CD14-positive monocyte (primary cell): ENCODE data around the gene POU6F2. TPM values are rescaled to one million over a fixed set of nuclear protein-coding genes. Genes with fewer than 3 reads are reported as not detected.
A peak's percentile ranks its signal among the peaks of the same experiment; 100 is the strongest.

Source experiments
- DNase-seq, 3 donors: peaks; one replicate each; pipeline ENCODE4 v3.0.0-alpha.2; 2011 to 2022
- H2AFZ ChIP-seq: 2 replicates; pipeline ENCODE4 v1.6.0; 2012; ENCODE audit warnings: mild to moderate bottlenecking, low read depth, low read length, inconsistent platforms; ENCODE audit not compliant: insufficient read depth, poor library complexity, severe bottlenecking
- H3K27ac ChIP-seq, 2 donors: 1 replicate in 1 of 2; 2 replicates in 1 of 2; pipeline ENCODE4 v1.5.1; 2012 to 2013; ENCODE audit warnings: low read length in 2 of 2, control low read depth in 1 of 2, inconsistent platforms in 1 of 2, low read depth in 1 of 2, mild to moderate bottlenecking in 1 of 2
- H3K27me3 ChIP-seq, 2 donors: one replicate each; pipeline versions ENCODE4 v1.6.0 to v1.6.1; 2011 to 2013; ENCODE audit warnings: low read length in 2 of 2; ENCODE audit not compliant: control insufficient read depth in 2 of 2, insufficient read depth in 2 of 2
- H3K36me3 ChIP-seq, 2 donors: replicated peaks in 1 of 2; 1 replicate in 1 of 2; 2 replicates in 1 of 2; pipeline versions ENCODE4 v1.5.1 to v1.6.1; 2012 to 2013; ENCODE audit warnings: low read length in 2 of 2, control low read depth in 1 of 2, inconsistent platforms in 1 of 2, mild to moderate bottlenecking in 1 of 2; ENCODE audit not compliant: insufficient read depth in 2 of 2, control insufficient read depth in 1 of 2
- H3K4me1 ChIP-seq, 2 donors: 1 replicate in 1 of 2; 2 replicates in 1 of 2; pipeline versions ENCODE4 v1.5.1 to v1.6.1; 2012 to 2013; ENCODE audit warnings: low read length in 2 of 2, control low read depth in 1 of 2, inconsistent platforms in 1 of 2, mild to moderate bottlenecking in 1 of 2, moderate library complexity in 1 of 2; ENCODE audit not compliant: insufficient read depth in 2 of 2, control insufficient read depth in 1 of 2
- H3K4me2 ChIP-seq: replicated peaks from 2 replicates; pipeline ENCODE3; 2012; ENCODE audit warnings: low read length, moderate library complexity, mild to moderate bottlenecking; ENCODE audit not compliant: poor library complexity, severe bottlenecking; ENCODE audit errors: extremely low read depth
- H3K4me3 ChIP-seq, 3 experiments: fragments of 200-600 bp in 1 of 3; sonication (generic) in 1 of 3; replicated peaks in 1 of 3; 1 replicate in 2 of 3; 2 replicates in 1 of 3; pipeline ENCODE4 v1.5.1; 2011 to 2013; ENCODE audit warnings: low read length in 3 of 3, mild to moderate bottlenecking in 3 of 3, control low read depth in 2 of 3, low read depth in 2 of 3, inconsistent platforms in 1 of 3, moderate library complexity in 1 of 3
- H3K79me2 ChIP-seq: 2 replicates; pipeline ENCODE4 v1.6.0; 2012; ENCODE audit warnings: mild to moderate bottlenecking, control low read depth, inconsistent platforms, low read length, moderate library complexity; ENCODE audit not compliant: insufficient read depth
- H3K9ac ChIP-seq: 2 replicates; pipeline ENCODE4 v1.6.0; 2017; ENCODE audit warnings: low read length, mild to moderate bottlenecking; ENCODE audit not compliant: insufficient read depth, poor library complexity, severe bottlenecking
- H3K9me3 ChIP-seq, 2 donors: replicated peaks in 1 of 2; 1 replicate in 1 of 2; 2 replicates in 1 of 2; pipeline versions ENCODE4 v1.5.1 to v1.6.1; 2012 to 2013; ENCODE audit warnings: low read length in 2 of 2, control low read depth in 1 of 2; ENCODE audit not compliant: control insufficient read depth in 1 of 2, insufficient read depth in 1 of 2
- H4K20me1 ChIP-seq: 2 replicates; pipeline ENCODE4 v1.6.0; 2012; ENCODE audit warnings: mild to moderate bottlenecking, low read length, control low read depth, moderate library complexity; ENCODE audit not compliant: insufficient read depth
- H3K27ac Mint-ChIP-seq, 7 donors: one replicate each; pipeline ENCODE4 v1.8.0; 2020; ENCODE audit warnings: mild to moderate bottlenecking in 7 of 7, mixed read lengths in 7 of 7, moderate library complexity in 6 of 7, inconsistent platforms in 2 of 7
- H3K27me3 Mint-ChIP-seq, 3 donors: one replicate each; pipeline ENCODE4 v1.8.0; 2021 to 2022; ENCODE audit warnings: low read depth in 3 of 3, mild to moderate bottlenecking in 3 of 3, mixed read lengths in 3 of 3, moderate library complexity in 3 of 3, inconsistent platforms in 1 of 3
- H3K36me3 Mint-ChIP-seq, 2 donors: one replicate each; pipeline ENCODE4 v1.8.0; 2020; ENCODE audit warnings: mixed read lengths in 2 of 2, inconsistent platforms in 1 of 2, mild to moderate bottlenecking in 1 of 2
- H3K4me1 Mint-ChIP-seq: one replicate; pipeline ENCODE4 v1.8.0; 2020; ENCODE audit warnings: mild to moderate bottlenecking, mixed read lengths
- H3K4me3 Mint-ChIP-seq, 2 donors: one replicate each; pipeline ENCODE4 v1.8.0; 2020; ENCODE audit warnings: mild to moderate bottlenecking in 2 of 2, mixed read lengths in 2 of 2, moderate library complexity in 1 of 2
- H3K9me3 Mint-ChIP-seq, 7 donors: one replicate each; pipeline ENCODE4 v1.8.0; 2020 to 2022; ENCODE audit warnings: mixed read lengths in 7 of 7, mild to moderate bottlenecking in 6 of 7, moderate library complexity in 6 of 7, inconsistent platforms in 2 of 7
- CTCF ChIP-seq: fragments of 200-600 bp; IDR thresholded peaks from one replicate; pipeline ENCODE4 v1.8.0; 2022; ENCODE audit warnings: antibody characterized with exemption, mild to moderate bottlenecking
- WGBS: methylation state at CpG from one replicate; pipeline ENCODE4 v1.1.5; 2013; ENCODE audit warnings: missing lambda C conversion rate; ENCODE audit not compliant: insufficient coverage; 5-methylcytosine and 5-hydroxymethylcytosine counted together
- intact Hi-C, 2 donors: fragments of 100-400 bp; cut with micrococcal nuclease; formaldehyde crosslinking; loops; one replicate each; pipeline versions ENCODE4 v1.15.0 to v1.15.1; 2023
- polyA plus RNA-seq, 3 donors: library from polyadenylated mRNA; depleted of rRNA in 1 of 3; unstranded in 2 of 3; stranded (reverse) in 1 of 3; fragments of 300-500 nt in 2 of 3; fragments of >200 nt in 1 of 3; fragmentation: Illumina TruSeq in 2 of 3; gene quantifications; 1 replicate in 2 of 3; 2 replicates in 1 of 3; pipeline ENCODE4 v1.2.3, GENCODE V29; 2012 to 2021

Gene POU6F2
- polyA plus RNA-seq, 3 donors = not detected

DNA sequence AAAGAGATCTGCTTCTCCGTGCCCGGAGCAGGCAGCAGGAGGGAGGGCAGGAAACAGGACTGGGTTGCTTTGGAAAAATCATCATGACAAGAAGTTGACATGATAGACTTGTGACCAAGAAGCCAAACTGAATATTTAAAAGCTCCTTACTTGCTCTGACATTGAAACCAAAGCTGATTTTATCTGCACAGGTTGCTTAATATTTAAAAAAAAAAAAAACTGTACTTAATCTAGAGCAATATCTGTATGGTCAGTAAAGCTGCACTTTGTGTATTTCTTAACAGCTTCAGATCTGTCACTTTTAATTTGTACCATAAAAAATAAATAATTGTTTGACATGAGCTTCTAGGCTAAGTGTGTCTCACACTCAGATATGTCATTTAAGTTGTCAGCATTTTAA, 490.6 kb downstream of the POU6F2 start:
- Histone ChIP-seq H3K4me3 (no peak overlapping the region), H3K36me3 (no peaks in the 10 kb centered on the region), H3K9me3 (no peaks in the 10 kb centered on the region), H3K4me1 (no peaks in the 10 kb centered on the region), H3K79me2 (no peaks in the 10 kb centered on the region), H3K9ac (no peak overlapping the region), H2AFZ (no peak overlapping the region), H3K27me3 (no peaks in the 10 kb centered on the region), H3K27ac (no peak overlapping the region), H3K4me2 (no peak overlapping the region), H4K20me1 (no peaks in the 10 kb centered on the region)
- TF ChIP-seq CTCF = no peak
- no peaks in the 10 kb centered on the region for H3K36me3 Mint-ChIP-seq
- DNase-seq = no peak
- 41% methylated on average over 2 of the region's 2 CpGs for WGBS
- no peak overlapping the region for H3K4me3 Mint-ChIP-seq
- intact Hi-C loops = loop anchor here in 1 of 2 donors (5.0 kb wide), 1 partner anchor 671 kb away; no protein-coding TSS in a partner anchor
- no peak overlapping the region for H3K27ac Mint-ChIP-seq
- no peaks in the 10 kb centered on the region for H3K9me3 Mint-ChIP-seq
- H3K27me3 Mint-ChIP-seq = peaks cover 0 to 6% (median 4%) of the 10 kb centered on the region in 3 donors
- H3K4me1 Mint-ChIP-seq = peaks cover 7% of the 10 kb centered on the region

GRCh38 chr7:39468808-39469374, 491.2 kb downstream of the POU6F2 start:
- no peaks in the 10 kb centered on the region for H4K20me1 ChIP-seq
- intact Hi-C loops = loop anchor here in 1 of 2 donors (5.0 kb wide), 1 partner anchor 672 kb away; no protein-coding TSS in a partner anchor
- peaks cover 0 to 5% (median 4%) of the 10 kb centered on the region in 3 donors for H3K27me3 Mint-ChIP-seq

More at GRCh38 chr7:39468808-39469374, 491.2 kb downstream of the POU6F2 start:
- no peaks in the 10 kb centered on the region for H3K36me3 Mint-ChIP-seq
- 50% methylated on average over 1 of the region's 7 CpGs for WGBS
- H3K4me1 Mint-ChIP-seq = peaks cover 7% of the 10 kb centered on the region
- Histone ChIP-seq H3K27me3 (no peaks in the 10 kb centered on the region), H3K36me3 (no peaks in the 10 kb centered on the region), H3K79me2 (no peaks in the 10 kb centered on the region), H3K27ac (no peak overlapping the region), H3K9ac (no peak overlapping the region), H3K4me1 (no peaks in the 10 kb centered on the region), H3K4me3 (no peak overlapping the region), H2AFZ (no peak overlapping the region), H3K4me2 (no peak overlapping the region), H3K9me3 (no peaks in the 10 kb centered on the region)
- H3K4me3 Mint-ChIP-seq = no peak overlapping the region
- DNase-seq = no peak
- H3K9me3 Mint-ChIP-seq = no peaks in the 10 kb centered on the region
- peak overlapping the region in 2 of 7 donors; percentile 6 to 62 for H3K27ac Mint-ChIP-seq
- no peak for TF ChIP-seq CTCF
